ENCODE data around the gene ANKRD65.
A peak's percentile ranks its signal among the peaks of the same experiment; 100 is the strongest.
"Not testable (repeated sequence)": the region's sequence is repeated elsewhere in the genome, so short reads cannot be mapped to it uniquely, and the experiment has no call there.

The ANKRD65 gene

GRCh38 chr1:1415751-1416150 lies 5.3 kb downstream of the ANKRD65 start:
- no peak for DNase-seq (ENCODE audit: low spot score)

- not testable (repeated sequence) for DNase-seq (ENCODE audit: low spot score)
These were observed 8.7 kb downstream of the ANKRD65 start for GRCh38 chr1:1412311-1412902.

- no peak for DNase-seq (ENCODE audit: low spot score)
These were observed 9.4 kb downstream of the ANKRD65 start for GRCh38 chr1:1411626-1412025.

- not testable (repeated sequence) for DNase-seq (ENCODE audit: low spot score)
These were observed 10.8 kb downstream of the ANKRD65 start for GRCh38 chr1:1410238-1410637.

GRCh38 chr1:1407636-1408318 lies 13.3 kb downstream of the ANKRD65 start:
- DNase-seq (ENCODE audit: low spot score) = no peak

- DNase-seq (ENCODE audit: low spot score) = peak; percentile 97
These were observed 14.0 kb downstream of the ANKRD65 start, which contains the start of gene MRPL20 for GRCh38 chr1:1406821-1407635. MRPL20 (minus strand) TSS chr1:1407293; CDS start chr1:1407217, 76 bp downstream.

GRCh38 chr1:1406101-1406820 lies 14.8 kb downstream of the ANKRD65 start:
- no peak for DNase-seq (ENCODE audit: low spot score)

GRCh38 chr1:1403653-1404052 lies 17.4 kb downstream of the ANKRD65 start:
- no peak for DNase-seq (ENCODE audit: low spot score)

GRCh38 chr1:1402901-1403392 lies 18.1 kb downstream of the ANKRD65 start:
- not testable (repeated sequence) for DNase-seq (ENCODE audit: low spot score)

GRCh38 chr1:1402072-1402900 lies 18.8 kb downstream of the ANKRD65 start:
- DNase-seq (ENCODE audit: low spot score) = peak; percentile 73

- no peak for DNase-seq (ENCODE audit: low spot score)
These were observed 19.5 kb downstream of the ANKRD65 start for GRCh38 chr1:1401457-1402010.

- no peak for DNase-seq (ENCODE audit: low spot score)
These were observed 20.3 kb downstream of the ANKRD65 start for GRCh38 chr1:1400576-1401456.

- DNase-seq (ENCODE audit: low spot score) = no peak
These were observed 21.1 kb downstream of the ANKRD65 start for GRCh38 chr1:1399872-1400575.

- DNase-seq (ENCODE audit: low spot score) = peak; percentile 99
These were observed 21.7 kb downstream of the ANKRD65 start, which contains the start of gene CCNL2 for GRCh38 chr1:1399187-1399871. CCNL2 (minus strand) TSS chr1:1399335; CDS start chr1:1399306, 29 bp downstream.

GRCh38 chr1:1398677-1399186 lies 22.3 kb downstream of the ANKRD65 start:
- DNase-seq (ENCODE audit: low spot score) = no peak

- no peak for DNase-seq (ENCODE audit: low spot score)
These were observed 23.1 kb downstream of the ANKRD65 start for GRCh38 chr1:1397839-1398523.

- no peak for DNase-seq (ENCODE audit: low spot score)
These were observed 25.9 kb downstream of the ANKRD65 start for GRCh38 chr1:1395166-1395565.

GRCh38 chr1:1394116-1394515 lies 27.0 kb downstream of the ANKRD65 start:
- no peak for DNase-seq (ENCODE audit: low spot score)

Data from hepatic stellate cell (primary cell).